ENCODE measurements around the gene PPP6R3. TPM values are rescaled to one million over a fixed set of nuclear protein-coding genes. Genes with fewer than 3 reads are reported as not detected.
A peak's percentile ranks its signal among the peaks of the same experiment; 100 is the strongest.

PPP6R3 gene
- total and polyA plus RNA-seq, 2 experiments from 2014 or later, result 41.9 to 118 TPM

DNA sequence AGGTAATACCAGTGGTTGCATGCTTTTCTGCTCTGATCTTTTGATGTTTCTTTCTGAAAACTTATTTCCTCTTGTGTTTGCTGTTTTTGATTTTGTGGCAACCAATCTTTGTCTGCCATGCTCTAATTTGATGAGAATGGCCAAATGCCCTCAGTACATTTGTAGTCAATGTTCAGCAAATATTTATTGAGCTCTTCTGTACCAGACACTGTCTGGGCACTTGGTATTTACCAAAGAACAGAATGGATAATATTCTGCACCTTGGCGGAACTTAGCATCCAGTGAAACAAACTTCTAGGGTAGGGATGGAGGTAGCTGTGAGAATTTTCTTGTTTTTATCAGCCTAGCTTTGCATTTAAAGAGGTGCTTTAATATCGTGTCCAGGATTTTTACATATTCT lies 19.6 kb downstream of the PPP6R3 start:
- TF ChIP-seq, protein P1, sequence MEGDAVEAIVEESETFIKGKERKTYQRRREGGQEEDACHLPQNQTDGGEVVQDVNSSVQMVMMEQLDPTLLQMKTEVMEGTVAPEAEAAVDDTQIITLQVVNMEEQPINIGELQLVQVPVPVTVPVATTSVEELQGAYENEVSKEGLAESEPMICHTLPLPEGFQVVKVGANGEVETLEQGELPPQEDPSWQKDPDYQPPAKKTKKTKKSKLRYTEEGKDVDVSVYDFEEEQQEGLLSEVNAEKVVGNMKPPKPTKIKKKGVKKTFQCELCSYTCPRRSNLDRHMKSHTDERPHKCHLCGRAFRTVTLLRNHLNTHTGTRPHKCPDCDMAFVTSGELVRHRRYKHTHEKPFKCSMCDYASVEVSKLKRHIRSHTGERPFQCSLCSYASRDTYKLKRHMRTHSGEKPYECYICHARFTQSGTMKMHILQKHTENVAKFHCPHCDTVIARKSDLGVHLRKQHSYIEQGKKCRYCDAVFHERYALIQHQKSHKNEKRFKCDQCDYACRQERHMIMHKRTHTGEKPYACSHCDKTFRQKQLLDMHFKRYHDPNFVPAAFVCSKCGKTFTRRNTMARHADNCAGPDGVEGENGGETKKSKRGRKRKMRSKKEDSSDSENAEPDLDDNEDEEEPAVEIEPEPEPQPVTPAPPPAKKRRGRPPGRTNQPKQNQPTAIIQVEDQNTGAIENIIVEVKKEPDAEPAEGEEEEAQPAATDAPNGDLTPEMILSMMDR (IDR thresholded peaks at IDR 0.05; ENCODE audit: low read depth, low read length), result no peak
- no peak overlapping the region for H3K27ac ChIP-seq
- no peak overlapping the region for H3K4me3 ChIP-seq
- H3K4me1 ChIP-seq (ENCODE audit: low read depth), result no peaks in the 10 kb centered on the region
- DNase-seq (ENCODE audit: low read depth in 1 of 2, low spot score in 1 of 2), result no peak
- no peaks in the 10 kb centered on the region for H3K9me3 ChIP-seq (ENCODE audit: low read depth)
- H3K27me3 ChIP-seq, result no peaks in the 10 kb centered on the region
- peaks cover 3% of the 10 kb centered on the region for H3K36me3 ChIP-seq

DNA sequence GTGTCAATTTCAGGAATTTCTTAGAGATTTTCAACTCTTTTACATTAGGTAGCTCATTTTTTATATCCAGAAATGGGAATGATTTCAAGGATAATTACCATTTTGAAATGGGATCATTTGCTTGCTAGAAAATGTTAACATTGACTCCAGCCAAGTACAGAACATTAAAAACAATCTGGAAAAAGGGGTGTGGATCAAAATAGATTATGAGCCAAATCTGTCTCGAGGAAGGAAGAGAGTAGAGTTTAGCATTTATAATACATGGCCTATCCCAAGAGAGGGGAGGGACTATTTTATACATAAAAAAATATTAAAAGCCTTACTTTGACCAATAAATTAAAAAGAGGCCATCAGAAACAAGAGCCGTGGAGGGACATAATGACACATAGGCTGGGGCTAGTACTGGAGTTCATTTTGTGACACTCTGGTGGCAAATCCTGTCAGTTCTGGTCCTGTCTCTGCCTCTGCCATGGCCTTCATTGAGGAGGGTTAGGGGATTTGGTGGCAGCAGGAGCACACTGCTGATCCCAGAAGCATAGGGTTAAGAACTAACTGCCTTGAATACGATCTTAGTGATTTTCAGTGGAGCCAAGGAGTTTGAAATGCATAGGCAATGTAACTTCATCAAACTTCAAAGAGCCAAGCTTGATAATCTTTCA lies 20.4 kb downstream of the PPP6R3 start:
- Histone ChIP-seq H3K36me3 (peaks cover 3% of the 10 kb centered on the region), H3K27ac (peak overlapping the region; percentile 27), H3K9me3 (ENCODE audit: low read depth) (no peaks in the 10 kb centered on the region), H3K4me1 (ENCODE audit: low read depth) (no peaks in the 10 kb centered on the region), H3K4me3 (no peak overlapping the region), H3K27me3 (no peaks in the 10 kb centered on the region)
- no peak for DNase-seq (ENCODE audit: low read depth in 1 of 2, low spot score in 1 of 2)
- TF ChIP-seq, protein P1 (IDR thresholded peaks at IDR 0.05; ENCODE audit: low read depth, low read length), result no peak

DNA sequence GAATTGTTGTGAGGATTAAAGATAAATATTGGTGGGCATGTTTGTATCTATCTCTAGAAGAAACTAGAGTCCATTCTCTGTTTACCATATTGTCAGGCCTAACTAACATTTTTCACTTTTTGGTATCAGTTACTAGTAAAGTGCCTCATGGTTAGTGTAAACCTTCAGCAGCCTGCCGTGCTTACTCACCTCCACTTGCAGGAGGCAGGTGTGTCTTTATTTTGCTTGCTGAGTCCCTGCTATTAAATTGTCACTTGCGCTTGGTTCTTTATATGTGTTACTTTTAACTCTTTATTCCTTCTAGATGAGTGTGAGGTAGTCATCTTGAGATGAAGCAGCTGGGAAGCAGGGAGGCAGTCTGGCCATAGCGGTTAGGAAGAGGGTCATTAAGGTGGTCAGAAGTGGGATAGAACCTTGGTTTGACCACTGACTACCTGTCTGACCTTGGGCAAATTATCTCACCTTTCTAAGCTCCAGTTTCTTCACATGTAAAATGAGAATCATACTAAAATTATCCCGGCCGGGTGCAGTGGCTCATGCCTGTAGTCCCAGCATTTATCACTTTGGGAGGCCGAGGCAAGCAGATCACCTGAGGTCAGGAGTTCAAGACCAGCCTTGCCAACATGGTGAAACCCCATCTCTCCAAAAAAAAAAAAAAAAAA lies 21.2 kb downstream of the PPP6R3 start:
- DNase-seq (ENCODE audit: low read depth in 1 of 2, low spot score in 1 of 2), result no peak
- H3K4me3 ChIP-seq, result no peak overlapping the region
- no peaks in the 10 kb centered on the region for H3K9me3 ChIP-seq (ENCODE audit: low read depth)
- H3K27me3 ChIP-seq, result no peaks in the 10 kb centered on the region
- TF ChIP-seq, protein P1 (IDR thresholded peaks at IDR 0.05; ENCODE audit: low read depth, low read length), result no peak
- H3K27ac ChIP-seq, result peak overlapping the region; percentile 27
- peaks cover 3% of the 10 kb centered on the region for H3K36me3 ChIP-seq
- H3K4me1 ChIP-seq (ENCODE audit: low read depth), result no peaks in the 10 kb centered on the region

DNA sequence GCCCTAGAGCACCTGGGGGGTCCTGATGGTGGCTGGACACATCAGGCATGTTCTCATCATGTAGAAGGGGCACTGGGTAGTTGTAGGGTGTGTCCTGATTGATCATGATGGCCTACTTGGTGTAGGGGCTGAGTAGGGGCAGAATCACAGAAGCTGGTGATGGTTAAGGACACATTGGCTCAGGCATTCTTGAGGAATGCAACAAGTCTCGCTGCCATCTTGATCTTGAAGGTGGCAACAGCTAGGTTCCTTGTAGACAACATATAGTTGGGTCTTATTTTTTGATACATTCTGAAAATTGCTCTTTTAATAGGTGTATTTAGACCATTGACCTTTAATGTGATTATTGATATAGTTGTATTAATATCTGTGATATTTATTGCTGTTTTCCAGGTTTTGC lies 28.1 kb downstream of the PPP6R3 start:
- H3K36me3 ChIP-seq, result no peaks in the 10 kb centered on the region
- peaks cover 3% of the 10 kb centered on the region for H3K4me1 ChIP-seq (ENCODE audit: low read depth)
- no peaks in the 10 kb centered on the region for H3K27me3 ChIP-seq
- H3K27ac ChIP-seq, result no peak overlapping the region
- H3K9me3 ChIP-seq (ENCODE audit: low read depth), result no peaks in the 10 kb centered on the region
- H3K4me3 ChIP-seq, result no peak overlapping the region
- TF ChIP-seq, protein P1 (IDR thresholded peaks at IDR 0.05; ENCODE audit: low read depth, low read length), result no peak
- DNase-seq (ENCODE audit: low read depth in 1 of 2, low spot score in 1 of 2), result no peak

DNA sequence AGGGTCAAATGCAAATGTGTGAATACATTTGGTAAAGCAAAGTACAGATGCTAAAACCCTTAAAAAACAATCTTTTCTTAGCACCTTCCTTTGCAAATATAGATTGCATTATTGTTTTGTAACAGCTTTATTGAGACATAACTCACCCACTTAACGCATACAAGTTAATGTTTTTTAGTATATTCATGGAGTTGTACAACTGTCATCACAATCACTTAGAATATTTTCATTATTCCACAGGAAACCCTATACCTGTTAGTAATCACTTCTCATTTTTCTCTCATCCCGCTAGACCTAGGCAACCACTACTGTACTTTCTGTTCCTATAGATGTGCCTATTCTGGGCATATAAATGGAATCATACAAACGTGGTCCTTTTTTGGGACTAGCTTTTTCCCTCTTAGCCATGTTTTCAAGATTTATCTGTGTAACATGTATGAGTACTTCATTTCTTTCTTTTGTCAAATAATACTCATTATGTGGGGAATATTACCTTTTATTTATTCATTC lies 34.7 kb downstream of the PPP6R3 start:
- H3K27ac ChIP-seq, result no peak overlapping the region
- H3K4me1 ChIP-seq (ENCODE audit: low read depth), result peaks cover 23% of the 10 kb centered on the region
- DNase-seq (ENCODE audit: low read depth in 1 of 2, low spot score in 1 of 2), result no peak
- TF ChIP-seq, protein P1 (IDR thresholded peaks at IDR 0.05; ENCODE audit: low read depth, low read length), result no peak
- no peaks in the 10 kb centered on the region for H3K27me3 ChIP-seq
- no peaks in the 10 kb centered on the region for H3K9me3 ChIP-seq (ENCODE audit: low read depth)
- no peak overlapping the region for H3K4me3 ChIP-seq
- H3K36me3 ChIP-seq, result no peaks in the 10 kb centered on the region

Measured in cardiac muscle cell (in vitro differentiated cells and primary cell).